Measurements from ENCODE around the gene CLSTN2. TPM values are rescaled to one million over a fixed set of nuclear protein-coding genes. Genes with fewer than 3 reads are reported as not detected.

The CLSTN2 gene
- total and polyA plus RNA-seq, 2 of the 4 experiments (the other 2 are of a cell fraction): under 0.01 to 0.07 TPM

DNA sequence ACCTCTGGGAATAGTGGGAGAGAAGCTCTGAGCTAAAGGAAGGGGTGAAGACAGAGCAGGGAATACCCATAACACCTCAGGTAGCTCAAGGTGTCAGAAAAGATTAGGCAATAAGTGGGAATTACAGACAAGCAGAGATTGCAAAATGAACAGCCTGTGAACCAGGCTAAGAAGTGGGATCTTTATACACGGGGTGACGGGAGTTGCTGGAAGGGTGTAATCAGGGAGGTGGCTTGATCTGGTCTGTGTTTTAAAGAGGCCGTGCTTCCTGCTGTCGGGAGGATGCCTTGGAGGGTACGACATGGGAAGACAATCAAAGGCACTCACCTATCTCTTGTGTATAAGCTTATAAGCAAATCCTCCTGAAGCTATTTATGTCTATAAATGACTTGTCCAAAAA lies 216.3 kb downstream of the CLSTN2 start:
- Histone ChIP-seq H4K20me1 (ENCODE audit: insufficient read depth, low read length) (no peaks in the 10 kb centered on the region), H4K8ac (ENCODE audit: low read depth in 2 of 2, low read length in 2 of 2) (no peak overlapping the region), H3K9ac (ENCODE audit: low read depth, low read length) (no peak overlapping the region), H2AK9ac (replicated peaks; ENCODE audit: low read depth, low read length, poor library complexity) (no peak overlapping the region), H3K18ac (ENCODE audit: low read depth, low read length) (no peak overlapping the region), H2BK15ac (ENCODE audit: low read depth, low read length) (no peak overlapping the region), H4K5ac (ENCODE audit: low read depth, low read length) (no peak overlapping the region), H3K27ac (ENCODE audit: insufficient read depth, low read length) (no peak overlapping the region), H2BK5ac (ENCODE audit: low read depth, low read length, poor library complexity, severe bottlenecking) (no peak overlapping the region), H2BK20ac (ENCODE audit: low read depth, low read length) (no peak overlapping the region), H2BK120ac (ENCODE audit: low read depth, low read length) (no peak overlapping the region), H3K4ac (ENCODE audit: low read depth, low read length) (no peak overlapping the region), H3K36me3 (ENCODE audit: control insufficient read depth, insufficient read depth, low read length) (no peaks in the 10 kb centered on the region), H4K91ac (ENCODE audit: insufficient read depth, low read depth, low read length) (no peak overlapping the region), H3K4me1 (ENCODE audit: control insufficient read depth, insufficient read depth, low read length) (no peaks in the 10 kb centered on the region), H3K27me3 (ENCODE audit: control insufficient read depth, insufficient read depth, low read length) (no peaks in the 10 kb centered on the region), H2AK5ac (ENCODE audit: low read depth, low read length) (no peak overlapping the region), H3K14ac (replicated peaks; ENCODE audit: low read depth, low read length) (no peak overlapping the region), H3K56ac (ENCODE audit: extremely low read depth, insufficient read depth, low read length) (no peak overlapping the region), H3K23ac (ENCODE audit: low read depth, low read length) (no peak overlapping the region), H3K4me2 (ENCODE audit: low read depth, low read length) (no peak overlapping the region), H3K9me3 (ENCODE audit: control insufficient read depth, insufficient read depth, low read length) (no peaks in the 10 kb centered on the region), H2AFZ (replicated peaks; ENCODE audit: low read length, poor library complexity) (no peak overlapping the region), H3K79me1 (ENCODE audit: low read depth in 1 of 2, low read length in 2 of 2) (no peaks in the 10 kb centered on the region), H3K9me1 (ENCODE audit: insufficient read depth, low read length) (no peaks in the 10 kb centered on the region), H3K4me3 (ENCODE audit: insufficient read depth, low read depth, low read length) (no peak overlapping the region)
- dilution Hi-C loops (cut with HindIII; ENCODE audit: low sequenced_read_pairs, unreplicated experiment): no loop called here
- in situ Hi-C loops (cut with MboI; ENCODE audit: low sequenced_read_pairs): no loop called here
- DNase-seq (no peak), ATAC-seq (ENCODE audit: low read depth) (no peak)
- BruUV-seq (replicated peaks): no TSS peak
- TF ChIP-seq RCOR1 (IDR thresholded peaks at IDR 0.05; ENCODE audit: insufficient replicate concordance, low read length) (no peak), SMC3 (IDR thresholded peaks at IDR 0.05; ENCODE audit: low read depth, low read length) (no peak), MXI1 (IDR thresholded peaks at IDR 0.05; ENCODE audit: borderline replicate concordance, low read depth, low read length) (no peak), MAZ (IDR thresholded peaks at IDR 0.05; ENCODE audit: borderline replicate concordance, low read depth, low read length) (no peak), POLR2A (IDR thresholded peaks at IDR 0.05; ENCODE audit: low read depth, low read length) (no peak), CEBPB (IDR thresholded peaks at IDR 0.05; ENCODE audit: low read depth, low read length) (no peak), RFX5 (IDR thresholded peaks at IDR 0.05; ENCODE audit: low read depth, low read length) (no peak), CHD1 (IDR thresholded peaks at IDR 0.05; ENCODE audit: low read depth, low read length) (no peak), FOS (IDR thresholded peaks at IDR 0.05; ENCODE audit: low read depth, low read length) (no peak), NFE2L2 (IDR thresholded peaks at IDR 0.05; ENCODE audit: low read depth, low read length) (no peak), BHLHE40 (IDR thresholded peaks at IDR 0.05; ENCODE audit: low read depth, low read length) (no peak)
- TF ChIP-seq, protein P1, sequence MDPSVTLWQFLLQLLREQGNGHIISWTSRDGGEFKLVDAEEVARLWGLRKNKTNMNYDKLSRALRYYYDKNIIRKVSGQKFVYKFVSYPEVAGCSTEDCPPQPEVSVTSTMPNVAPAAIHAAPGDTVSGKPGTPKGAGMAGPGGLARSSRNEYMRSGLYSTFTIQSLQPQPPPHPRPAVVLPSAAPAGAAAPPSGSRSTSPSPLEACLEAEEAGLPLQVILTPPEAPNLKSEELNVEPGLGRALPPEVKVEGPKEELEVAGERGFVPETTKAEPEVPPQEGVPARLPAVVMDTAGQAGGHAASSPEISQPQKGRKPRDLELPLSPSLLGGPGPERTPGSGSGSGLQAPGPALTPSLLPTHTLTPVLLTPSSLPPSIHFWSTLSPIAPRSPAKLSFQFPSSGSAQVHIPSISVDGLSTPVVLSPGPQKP (IDR thresholded peaks at IDR 0.05; ENCODE audit: borderline replicate concordance, low read depth, low read length): no peak
- TF ChIP-seq, protein P2, sequence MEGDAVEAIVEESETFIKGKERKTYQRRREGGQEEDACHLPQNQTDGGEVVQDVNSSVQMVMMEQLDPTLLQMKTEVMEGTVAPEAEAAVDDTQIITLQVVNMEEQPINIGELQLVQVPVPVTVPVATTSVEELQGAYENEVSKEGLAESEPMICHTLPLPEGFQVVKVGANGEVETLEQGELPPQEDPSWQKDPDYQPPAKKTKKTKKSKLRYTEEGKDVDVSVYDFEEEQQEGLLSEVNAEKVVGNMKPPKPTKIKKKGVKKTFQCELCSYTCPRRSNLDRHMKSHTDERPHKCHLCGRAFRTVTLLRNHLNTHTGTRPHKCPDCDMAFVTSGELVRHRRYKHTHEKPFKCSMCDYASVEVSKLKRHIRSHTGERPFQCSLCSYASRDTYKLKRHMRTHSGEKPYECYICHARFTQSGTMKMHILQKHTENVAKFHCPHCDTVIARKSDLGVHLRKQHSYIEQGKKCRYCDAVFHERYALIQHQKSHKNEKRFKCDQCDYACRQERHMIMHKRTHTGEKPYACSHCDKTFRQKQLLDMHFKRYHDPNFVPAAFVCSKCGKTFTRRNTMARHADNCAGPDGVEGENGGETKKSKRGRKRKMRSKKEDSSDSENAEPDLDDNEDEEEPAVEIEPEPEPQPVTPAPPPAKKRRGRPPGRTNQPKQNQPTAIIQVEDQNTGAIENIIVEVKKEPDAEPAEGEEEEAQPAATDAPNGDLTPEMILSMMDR (conservative IDR thresholded peaks at IDR 0.05; ENCODE audit: low read depth, low read length): no peak
- TF ChIP-seq, protein P3, sequence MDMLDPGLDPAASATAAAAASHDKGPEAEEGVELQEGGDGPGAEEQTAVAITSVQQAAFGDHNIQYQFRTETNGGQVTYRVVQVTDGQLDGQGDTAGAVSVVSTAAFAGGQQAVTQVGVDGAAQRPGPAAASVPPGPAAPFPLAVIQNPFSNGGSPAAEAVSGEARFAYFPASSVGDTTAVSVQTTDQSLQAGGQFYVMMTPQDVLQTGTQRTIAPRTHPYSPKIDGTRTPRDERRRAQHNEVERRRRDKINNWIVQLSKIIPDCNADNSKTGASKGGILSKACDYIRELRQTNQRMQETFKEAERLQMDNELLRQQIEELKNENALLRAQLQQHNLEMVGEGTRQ (IDR thresholded peaks at IDR 0.05; ENCODE audit: low read depth, low read length): no peak
- POLR2A ChIA-PET (ENCODE audit: unreplicated experiment): no interaction called here
- no CpG with 5 or more reads among the region's 5 CpGs for whole genome bisulfite sequencing, 2 experiments (ENCODE audit: extremely low coverage in 2 of 2, insufficient read length in 1 of 2)
- intact Hi-C loops (cut with micrococcal nuclease): no loop called here
- CTCF ChIA-PET: interaction anchor here (0.5 to 0.6 kb wide), 2 partner anchors 28 to 134 kb away, joined by 3 read pairs; no protein-coding TSS in a partner anchor

Data from IMR-90 (cell line).